ENCODE results near the gene AMD1.

Gene AMD1

DNA sequence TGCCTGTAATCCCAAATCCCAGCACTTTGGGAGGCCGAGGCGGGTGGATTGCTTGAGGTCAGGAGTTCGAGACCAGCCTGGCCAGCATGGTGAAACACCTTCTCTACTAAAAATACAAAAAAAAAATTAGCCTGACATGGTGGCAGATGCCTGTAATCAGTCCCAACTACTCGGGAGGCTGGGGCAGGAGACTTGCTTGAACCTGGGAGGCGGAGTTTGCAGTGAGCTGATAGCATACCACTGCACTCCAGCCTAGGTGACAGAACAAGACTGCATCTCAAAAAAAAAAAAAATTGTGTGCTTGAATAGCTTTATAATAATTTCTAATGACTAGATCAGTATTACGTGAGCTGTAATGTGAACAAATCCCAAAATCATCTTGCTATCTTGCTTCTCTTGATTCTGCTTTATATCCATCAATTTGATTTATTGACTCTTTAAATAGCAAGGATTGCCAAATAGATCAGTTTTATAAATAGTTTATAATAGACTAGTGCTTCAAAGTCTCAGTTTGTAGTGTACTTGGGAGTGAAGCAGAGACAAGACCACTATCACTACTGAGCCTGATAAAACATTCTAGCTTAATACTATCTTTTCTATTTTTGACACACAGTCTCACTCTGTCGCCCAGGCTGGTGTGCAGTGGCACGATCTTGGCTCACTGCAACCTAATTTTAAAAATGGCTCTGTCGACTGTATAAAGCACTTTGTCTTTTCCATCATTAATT lies 7.1 kb downstream of the AMD1 start:
- H3K9me2 ChIP-seq (replicated peaks; ENCODE audit: insufficient read depth, low read length) = no peaks in the 10 kb centered on the region
- no peaks in the 10 kb centered on the region for H3K27me3 ChIP-seq (ENCODE audit: low read length)
- H3K4me2 ChIP-seq (ENCODE audit: low read depth, low read length, poor library complexity, severe bottlenecking) = peak overlapping the region; percentile 91
- H3K79me2 ChIP-seq (ENCODE audit: insufficient read depth, low read length) = peaks cover 100% of the 10 kb centered on the region
- H2AFZ ChIP-seq (ENCODE audit: low read depth, low read length, severe bottlenecking) = no peak overlapping the region
- no peaks in the 10 kb centered on the region for H3K9me3 ChIP-seq (ENCODE audit: insufficient read depth, low read length)
- TF ChIP-seq EZH2phosphoT487 (conservative IDR thresholded peaks at IDR 0.05; ENCODE audit: low read length) = no peak
- TF ChIP-seq, protein P1, sequence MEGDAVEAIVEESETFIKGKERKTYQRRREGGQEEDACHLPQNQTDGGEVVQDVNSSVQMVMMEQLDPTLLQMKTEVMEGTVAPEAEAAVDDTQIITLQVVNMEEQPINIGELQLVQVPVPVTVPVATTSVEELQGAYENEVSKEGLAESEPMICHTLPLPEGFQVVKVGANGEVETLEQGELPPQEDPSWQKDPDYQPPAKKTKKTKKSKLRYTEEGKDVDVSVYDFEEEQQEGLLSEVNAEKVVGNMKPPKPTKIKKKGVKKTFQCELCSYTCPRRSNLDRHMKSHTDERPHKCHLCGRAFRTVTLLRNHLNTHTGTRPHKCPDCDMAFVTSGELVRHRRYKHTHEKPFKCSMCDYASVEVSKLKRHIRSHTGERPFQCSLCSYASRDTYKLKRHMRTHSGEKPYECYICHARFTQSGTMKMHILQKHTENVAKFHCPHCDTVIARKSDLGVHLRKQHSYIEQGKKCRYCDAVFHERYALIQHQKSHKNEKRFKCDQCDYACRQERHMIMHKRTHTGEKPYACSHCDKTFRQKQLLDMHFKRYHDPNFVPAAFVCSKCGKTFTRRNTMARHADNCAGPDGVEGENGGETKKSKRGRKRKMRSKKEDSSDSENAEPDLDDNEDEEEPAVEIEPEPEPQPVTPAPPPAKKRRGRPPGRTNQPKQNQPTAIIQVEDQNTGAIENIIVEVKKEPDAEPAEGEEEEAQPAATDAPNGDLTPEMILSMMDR (IDR thresholded peaks at IDR 0.05; ENCODE audit: insufficient read depth, low read length, poor library complexity, severe bottlenecking) = no peak
- H3F3A ChIP-seq (ENCODE audit: insufficient read depth) = peaks cover 24% of the 10 kb centered on the region; the same call in 1 of the 2 replicates
- H3K4me3 ChIP-seq (ENCODE audit: insufficient read depth, low read length, poor library complexity, severe bottlenecking) = no peak overlapping the region
- H3K27ac ChIP-seq (ENCODE audit: low read depth, low read length) = peak overlapping the region; percentile 9; the same call in 1 of the 2 replicates
- H4K20me1 ChIP-seq (ENCODE audit: low read depth, low read length) = peaks cover 77% of the 10 kb centered on the region
- H3K36me3 ChIP-seq (ENCODE audit: low read length) = no peaks in the 10 kb centered on the region
- peak overlapping the region; percentile 13; the same call in 1 of the 2 replicates for H3K9ac ChIP-seq (ENCODE audit: low read length)

- Histone ChIP-seq H3F3A (ENCODE audit: insufficient read depth) (peaks cover 19% of the 10 kb centered on the region; the same call in 1 of the 2 replicates), H3K36me3 (ENCODE audit: low read length) (no peaks in the 10 kb centered on the region), H3K4me3 (ENCODE audit: insufficient read depth, low read length, poor library complexity, severe bottlenecking) (no peak overlapping the region), H3K27ac (ENCODE audit: low read depth, low read length) (no peak overlapping the region; the same call in 1 of the 2 replicates), H3K9ac (ENCODE audit: low read length) (0 out of 2 replicates have a peak overlapping the region, but pooled peaks have one; percentile 13), H3K4me2 (ENCODE audit: low read depth, low read length, poor library complexity, severe bottlenecking) (peak overlapping the region; percentile 91), H3K9me3 (ENCODE audit: insufficient read depth, low read length) (no peaks in the 10 kb centered on the region), H2AFZ (ENCODE audit: low read depth, low read length, severe bottlenecking) (no peak overlapping the region), H3K9me2 (replicated peaks; ENCODE audit: insufficient read depth, low read length) (no peaks in the 10 kb centered on the region), H4K20me1 (ENCODE audit: low read depth, low read length) (peaks cover 78% of the 10 kb centered on the region), H3K79me2 (ENCODE audit: insufficient read depth, low read length) (peaks cover 100% of the 10 kb centered on the region), H3K27me3 (ENCODE audit: low read length) (no peaks in the 10 kb centered on the region)
- TF ChIP-seq, protein P1 (IDR thresholded peaks at IDR 0.05; ENCODE audit: insufficient read depth, low read length, poor library complexity, severe bottlenecking) = no peak
- TF ChIP-seq EZH2phosphoT487 (conservative IDR thresholded peaks at IDR 0.05; ENCODE audit: low read length) = no peak
Measured at GRCh38 chr6:110882274-110882619, 7.7 kb downstream of the AMD1 start.

- peak overlapping the region; percentile 91 for H3K4me2 ChIP-seq (ENCODE audit: low read depth, low read length, poor library complexity, severe bottlenecking)
- H3K9ac ChIP-seq (ENCODE audit: low read length) = no peak overlapping the region
- peaks cover 14% of the 10 kb centered on the region; the same call in 1 of the 2 replicates for H3F3A ChIP-seq (ENCODE audit: insufficient read depth)
- no peak overlapping the region for H2AFZ ChIP-seq (ENCODE audit: low read depth, low read length, severe bottlenecking)
- no peak overlapping the region for H3K4me3 ChIP-seq (ENCODE audit: insufficient read depth, low read length, poor library complexity, severe bottlenecking)
- TF ChIP-seq, protein P1 (IDR thresholded peaks at IDR 0.05; ENCODE audit: insufficient read depth, low read length, poor library complexity, severe bottlenecking) = no peak
- no peak for TF ChIP-seq EZH2phosphoT487 (conservative IDR thresholded peaks at IDR 0.05; ENCODE audit: low read length)
- H3K9me3 ChIP-seq (ENCODE audit: insufficient read depth, low read length) = no peaks in the 10 kb centered on the region
- H3K27me3 ChIP-seq (ENCODE audit: low read length) = no peaks in the 10 kb centered on the region
- no peaks in the 10 kb centered on the region for H3K36me3 ChIP-seq (ENCODE audit: low read length)
- H3K27ac ChIP-seq (ENCODE audit: low read depth, low read length) = no peak overlapping the region
- H3K9me2 ChIP-seq (replicated peaks; ENCODE audit: insufficient read depth, low read length) = no peaks in the 10 kb centered on the region
- peaks cover 100% of the 10 kb centered on the region for H3K79me2 ChIP-seq (ENCODE audit: insufficient read depth, low read length)
- H4K20me1 ChIP-seq (ENCODE audit: low read depth, low read length) = peaks cover 78% of the 10 kb centered on the region
Measured at GRCh38 chr6:110882824-110883554, 8.4 kb downstream of the AMD1 start.

Measured in SU-DHL-6 (cell line).